A673 (cell line): ENCODE measurements around the gene SLC22A6.

Source experiments
- CTCF ChIP-seq: fragments of 300-800, 200-600 bp; sonication (generic); conservative IDR thresholded peaks from 2 replicates; pipeline ENCODE4 v1.5.1; 2017; ENCODE audit warnings: low read depth, mild to moderate bottlenecking, antibody characterized with exemption, low read length, moderate library complexity, mixed read lengths
- EZH2 ChIP-seq: fragments of 200-600 bp; sonication (generic); IDR thresholded peaks from 2 replicates; pipeline ENCODE4 v1.6.1; 2017; ENCODE audit warnings: borderline replicate concordance, low read depth, mild to moderate bottlenecking, mixed read lengths, antibody characterized with exemption, low read length; ENCODE audit not compliant: poor library complexity, severe bottlenecking

- TF ChIP-seq CTCF: no peak
- TF ChIP-seq EZH2: no peak
These were observed 50.8 kb downstream of the SLC22A6 start for GRCh38 chr11:62933750-62934495.
